Progenitor cell of endocrine pancreas (in vitro differentiated cells): ENCODE results near the gene GOSR1. TPM values are rescaled to one million over a fixed set of nuclear protein-coding genes. Genes with fewer than 3 reads are reported as not detected.
"Not testable (repeated sequence)": the region's sequence is repeated elsewhere in the genome, so short reads cannot be mapped to it uniquely, and the experiment has no call there.

Experiments
- DNase-seq: peaks from one replicate; pipeline ENCODE4 v3.0.0; 2021; ENCODE audit warnings: low spot score; ENCODE audit not compliant: unreplicated experiment
- H3K27ac Mint-ChIP-seq: 2 replicates; pipeline ENCODE4 v1.8.0; 2021; ENCODE audit warnings: mild to moderate bottlenecking, moderate library complexity, mixed read lengths
- H3K27me3 Mint-ChIP-seq: 2 replicates; pipeline ENCODE4 v1.8.0; 2021; ENCODE audit warnings: mixed read lengths
- H3K36me3 Mint-ChIP-seq: 2 replicates; pipeline ENCODE4 v1.8.0; 2022; ENCODE audit warnings: mixed read lengths; ENCODE audit not compliant: insufficient read depth
- H3K4me1 Mint-ChIP-seq: 2 replicates; pipeline ENCODE4 v1.8.0; 2021; ENCODE audit warnings: low read depth, mixed read lengths
- H3K4me3 Mint-ChIP-seq: 2 replicates; pipeline ENCODE4 v1.8.0; 2021; ENCODE audit warnings: low read depth, mild to moderate bottlenecking, moderate library complexity, mixed read lengths
- H3K9me3 Mint-ChIP-seq: 2 replicates; pipeline ENCODE4 v1.8.0; 2021; ENCODE audit warnings: low read depth, mixed read lengths
- CTCF ChIP-seq: fragments of 200-600 bp; sonication (generic); IDR thresholded peaks from one replicate; pipeline ENCODE4 v1.5.0; 2021; ENCODE audit warnings: antibody characterized with exemption, mild to moderate bottlenecking; ENCODE audit not compliant: unreplicated experiment
- total RNA-seq: library from RNA; stranded (reverse); gene quantifications from 2 replicates; pipeline ENCODE4 v1.2.1, GENCODE V29; 2021

GOSR1 gene
- total RNA-seq, 1 donor from 2014 or later = 64.9 TPM

GRCh38 chr17:30557916-30558685, 80.9 kb downstream of the GOSR1 start:
- Mint-ChIP-seq H3K27ac (no peak overlapping the region), H3K36me3 (no peaks in the 10 kb centered on the region), H3K4me1 (no peaks in the 10 kb centered on the region), H3K9me3 (peaks cover 4% of the 10 kb centered on the region), H3K27me3 (peaks cover 2% of the 10 kb centered on the region), H3K4me3 (no peak overlapping the region)
- TF ChIP-seq CTCF = no peak
- DNase-seq = no peak

DNA sequence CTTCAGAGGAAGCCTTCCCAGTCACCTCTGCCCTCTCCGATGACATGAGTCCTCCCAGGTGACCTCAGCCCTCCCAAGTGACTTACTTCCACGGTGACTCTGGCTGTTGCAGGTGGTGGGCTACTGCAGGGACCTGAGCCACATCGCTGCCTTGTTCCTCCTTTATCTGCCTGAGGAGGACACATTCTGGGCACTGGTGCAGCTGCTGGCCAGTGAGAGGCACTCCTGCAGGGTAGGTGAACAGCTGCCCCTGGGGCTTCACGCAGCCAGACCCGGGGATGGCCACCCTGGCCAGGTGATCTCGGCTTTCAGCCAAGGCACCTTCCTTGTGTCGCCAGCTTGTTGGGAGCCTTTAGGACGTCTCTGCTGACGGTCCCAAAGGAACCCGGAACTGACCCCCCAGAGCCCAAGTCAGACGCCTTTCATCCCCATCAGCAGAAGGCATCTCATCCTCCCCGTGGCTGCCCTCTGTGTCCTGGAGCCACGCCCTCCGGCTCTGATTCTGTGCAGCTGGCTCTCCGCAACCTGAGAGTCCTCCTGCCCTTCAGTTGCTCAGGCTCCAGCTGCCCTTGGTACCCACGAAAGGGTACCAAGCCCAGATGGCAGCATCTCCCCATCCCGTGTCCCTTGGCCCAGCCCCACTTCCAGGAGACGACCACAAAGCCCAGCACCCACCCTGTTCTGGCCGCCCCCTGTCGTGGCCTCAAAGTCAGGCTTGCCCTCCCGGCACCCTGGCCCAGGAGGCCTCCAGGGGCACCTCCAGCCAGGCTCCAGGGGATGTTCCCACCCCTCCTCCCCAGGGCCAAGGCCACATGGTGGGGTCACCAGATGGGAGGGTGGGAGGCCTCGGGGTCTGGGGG, 81.7 kb downstream of the GOSR1 start:
- no peaks in the 10 kb centered on the region for H3K36me3 Mint-ChIP-seq
- no peak overlapping the region for H3K4me3 Mint-ChIP-seq
- no peak for DNase-seq
- no peak for TF ChIP-seq CTCF
- no peak overlapping the region for H3K27ac Mint-ChIP-seq
- peaks cover 6% of the 10 kb centered on the region for H3K27me3 Mint-ChIP-seq
- H3K9me3 Mint-ChIP-seq = peaks cover 8% of the 10 kb centered on the region
- no peaks in the 10 kb centered on the region for H3K4me1 Mint-ChIP-seq

DNA sequence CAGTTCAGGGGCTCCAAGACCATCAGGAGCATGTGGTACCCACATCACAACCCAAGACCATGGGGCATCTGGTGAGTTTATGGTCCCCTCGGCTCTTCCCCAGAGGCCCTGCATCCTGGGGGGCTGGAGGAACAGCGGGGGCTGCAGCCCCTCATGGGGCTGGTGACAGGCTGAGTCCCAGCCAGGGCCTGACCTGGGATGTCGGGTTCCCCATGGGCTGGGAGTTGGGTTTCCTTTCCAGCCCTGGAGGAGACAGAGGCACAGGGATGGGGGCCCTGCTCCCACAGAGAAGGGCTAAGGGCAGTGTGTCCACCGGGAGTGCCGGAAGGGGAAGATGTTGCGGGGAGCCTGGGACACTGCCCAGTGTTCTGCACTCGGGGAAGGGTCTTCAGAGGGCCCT, 82.4 kb downstream of the GOSR1 start:
- no peak for TF ChIP-seq CTCF

GRCh38 chr17:30560117-30561026, 83.2 kb downstream of the GOSR1 start:
- H3K27ac Mint-ChIP-seq, H3K36me3 Mint-ChIP-seq, H3K9me3 Mint-ChIP-seq, H3K27me3 Mint-ChIP-seq, DNase-seq, H3K4me1 Mint-ChIP-seq, H3K4me3 Mint-ChIP-seq: not testable (repeated sequence)

More for the DNA sequence above, 82.4 kb downstream of the GOSR1 start:
- Mint-ChIP-seq H3K27ac (no peak overlapping the region), H3K36me3 (no peaks in the 10 kb centered on the region), H3K4me1 (peaks cover 3% of the 10 kb centered on the region), H3K27me3 (peaks cover 6% of the 10 kb centered on the region), H3K4me3 (no peak overlapping the region), H3K9me3 (peaks cover 8% of the 10 kb centered on the region)
- no peak for DNase-seq

DNA sequence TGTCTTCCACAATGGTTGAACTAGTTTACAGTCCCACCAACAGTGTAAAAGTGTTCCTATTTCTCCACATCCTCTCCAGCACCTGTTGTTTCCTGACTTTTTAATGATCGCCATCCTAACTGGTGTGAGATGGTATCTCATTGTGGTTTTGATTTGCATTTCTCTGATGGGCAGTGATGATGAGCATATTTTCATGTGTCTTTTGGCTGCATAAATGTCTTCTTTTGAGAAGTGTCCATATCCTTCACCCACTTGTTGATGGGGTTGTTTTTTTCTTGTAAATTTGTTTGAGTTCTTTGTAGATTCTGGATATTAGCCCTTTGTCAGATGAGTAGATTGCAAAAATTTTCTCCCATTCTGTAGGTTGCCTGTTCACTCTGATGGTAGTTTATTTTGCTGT, 84.6 kb downstream of the GOSR1 start:
- H3K9me3 Mint-ChIP-seq, H3K27me3 Mint-ChIP-seq, H3K4me1 Mint-ChIP-seq, H3K27ac Mint-ChIP-seq, H3K4me3 Mint-ChIP-seq, DNase-seq, H3K36me3 Mint-ChIP-seq: not testable (repeated sequence)

DNA sequence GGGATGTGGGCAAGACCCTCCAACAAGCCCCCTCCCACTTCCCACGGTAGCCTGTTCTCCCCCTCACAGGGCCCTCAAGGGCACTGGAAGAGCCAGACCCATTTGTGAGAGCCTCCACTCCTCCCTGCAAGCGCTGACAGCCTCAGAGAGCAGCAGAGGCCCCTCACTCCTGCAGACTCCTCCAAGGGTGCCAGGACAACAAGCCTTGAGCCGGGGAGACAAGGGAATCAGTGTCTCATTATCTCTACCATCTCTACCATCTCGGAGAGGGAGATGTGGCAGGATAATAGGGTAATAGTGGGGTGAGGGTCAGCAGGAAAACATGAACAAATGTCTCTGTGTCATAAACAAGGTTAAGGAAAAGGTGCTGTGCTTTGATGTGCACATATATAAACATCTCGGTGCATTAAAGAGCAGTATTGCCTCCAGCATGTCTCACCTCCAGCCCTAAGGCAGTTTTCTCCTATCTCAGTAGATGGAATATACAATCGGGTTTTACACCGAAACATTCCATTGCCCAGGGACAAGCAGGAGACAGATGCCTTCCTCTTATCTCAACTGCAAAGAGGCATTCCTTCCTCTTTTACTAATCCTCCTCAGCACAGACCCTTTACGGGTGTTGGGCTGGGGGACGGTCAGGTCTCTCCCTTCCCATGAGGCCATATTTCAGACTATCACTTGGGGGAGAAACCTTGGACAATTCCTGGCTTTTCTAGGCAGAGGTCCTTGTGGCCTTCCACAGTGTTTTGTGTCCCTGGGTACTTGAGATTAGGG, 86.1 kb downstream of the GOSR1 start:
- not testable (repeated sequence) for H3K36me3 Mint-ChIP-seq, H3K4me3 Mint-ChIP-seq, DNase-seq, H3K9me3 Mint-ChIP-seq, H3K27ac Mint-ChIP-seq, H3K27me3 Mint-ChIP-seq, H3K4me1 Mint-ChIP-seq

DNA sequence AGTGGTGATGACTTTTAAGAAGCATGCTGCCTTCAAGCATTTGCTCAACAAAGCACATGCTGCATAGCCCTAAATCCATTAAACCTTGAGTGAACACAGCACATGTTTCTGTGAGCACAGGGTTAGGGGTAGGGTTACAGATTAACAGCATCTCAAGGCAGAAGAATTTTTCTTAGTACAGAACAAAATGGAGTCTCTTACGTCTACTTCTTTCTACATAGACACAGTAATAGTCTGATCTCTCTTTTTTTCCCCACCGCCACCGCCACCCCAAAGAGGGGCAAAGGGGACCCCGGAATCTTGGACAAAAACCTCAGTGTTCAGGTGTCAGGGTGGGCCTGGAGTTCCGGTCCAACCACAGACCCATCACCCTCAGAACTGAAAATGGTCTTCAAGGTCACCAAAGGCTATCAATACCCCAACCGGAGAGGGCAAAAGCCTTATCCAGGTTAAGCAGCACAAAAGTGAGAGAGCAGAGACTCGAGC, 86.7 kb downstream of the GOSR1 start:
- not testable (repeated sequence) for H3K9me3 Mint-ChIP-seq

GRCh38 chr17:30564422-30565072, 87.3 kb downstream of the GOSR1 start:
- not testable (repeated sequence) for H3K27ac Mint-ChIP-seq, H3K4me3 Mint-ChIP-seq, DNase-seq, H3K9me3 Mint-ChIP-seq, H3K4me1 Mint-ChIP-seq, H3K27me3 Mint-ChIP-seq, H3K36me3 Mint-ChIP-seq

More for the DNA sequence above, 86.7 kb downstream of the GOSR1 start:
- not testable (repeated sequence) for H3K4me3 Mint-ChIP-seq, H3K4me1 Mint-ChIP-seq, H3K36me3 Mint-ChIP-seq, H3K27ac Mint-ChIP-seq, H3K27me3 Mint-ChIP-seq, DNase-seq
